Measurements from ENCODE around the gene RBM33. TPM values are rescaled to one million over a fixed set of nuclear protein-coding genes. Genes with fewer than 3 reads are reported as not detected.

RBM33 gene, protein sequence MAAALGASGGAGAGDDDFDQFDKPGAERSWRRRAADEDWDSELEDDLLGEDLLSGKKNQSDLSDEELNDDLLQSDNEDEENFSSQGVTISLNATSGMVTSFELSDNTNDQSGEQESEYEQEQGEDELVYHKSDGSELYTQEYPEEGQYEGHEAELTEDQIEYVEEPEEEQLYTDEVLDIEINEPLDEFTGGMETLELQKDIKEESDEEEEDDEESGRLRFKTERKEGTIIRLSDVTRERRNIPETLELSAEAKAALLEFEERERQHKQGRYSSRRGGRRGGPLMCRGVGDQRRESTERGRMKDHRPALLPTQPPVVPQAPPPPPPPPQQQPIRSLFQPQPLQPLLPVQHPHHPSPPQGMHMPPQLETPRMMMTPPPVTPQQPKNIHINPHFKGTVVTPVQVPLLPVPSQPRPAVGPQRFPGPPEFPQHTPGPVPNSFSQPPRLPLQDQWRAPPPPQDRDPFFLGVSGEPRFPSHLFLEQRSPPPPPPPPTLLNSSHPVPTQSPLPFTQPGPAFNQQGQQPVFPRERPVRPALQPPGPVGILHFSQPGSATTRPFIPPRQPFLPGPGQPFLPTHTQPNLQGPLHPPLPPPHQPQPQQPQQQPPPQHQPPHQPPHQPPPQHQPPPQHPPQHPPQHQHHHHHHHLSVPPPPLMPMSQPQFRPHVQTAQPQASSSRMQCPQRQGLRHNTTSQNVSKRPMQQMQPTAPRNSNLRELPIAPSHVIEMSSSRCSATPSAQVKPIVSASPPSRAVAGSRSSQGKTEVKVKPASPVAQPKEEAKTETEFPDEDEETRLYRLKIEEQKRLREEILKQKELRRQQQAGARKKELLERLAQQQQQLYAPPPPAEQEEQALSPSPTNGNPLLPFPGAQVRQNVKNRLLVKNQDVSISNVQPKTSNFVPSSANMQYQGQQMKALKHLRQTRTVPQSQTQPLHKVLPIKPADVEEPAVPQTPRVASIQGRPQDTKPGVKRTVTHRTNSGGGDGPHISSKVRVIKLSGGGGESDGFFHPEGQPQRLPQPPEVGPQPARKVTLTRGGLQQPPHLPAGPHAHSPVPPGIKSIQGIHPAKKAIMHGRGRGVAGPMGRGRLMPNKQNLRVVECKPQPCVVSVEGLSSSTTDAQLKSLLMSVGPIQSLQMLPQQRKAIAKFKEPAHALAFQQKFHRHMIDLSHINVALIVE
- 246 and 254 TPM in 2 replicates for total RNA-seq (2013; cell fraction: nucleolus; rRNA removed)
- 24.6 and 27.2 TPM in 2 replicates for total RNA-seq (2014; rRNA removed)
- total RNA-seq (2014; rRNA removed; fragmentation: Illumina TruSeq; extraction: Trizol) = 22.2 and 23.6 TPM in 2 replicates
- total RNA-seq (2021) = 62.0 and 67.2 TPM in 2 replicates
- 21.1 TPM for polyA plus RNA-seq (2011; ENCODE audit: low read depth)
- 17.4 and 22.6 TPM in 2 replicates for polyA plus RNA-seq (2011; rRNA removed)
- polyA plus RNA-seq (2011; cell fraction: cytosol; rRNA removed) = 12.2 and 15.6 TPM in 2 replicates
- 85.8 and 102 TPM in 2 replicates for polyA plus RNA-seq (2011; cell fraction: nucleus; rRNA removed)
- 30.2 and 32.3 TPM in 2 replicates for polyA plus RNA-seq (2012)
- 21.9 and 26.1 TPM in 2 replicates for polyA plus RNA-seq (2014; fragmentation: Illumina TruSeq; extraction: Trizol)
- 1 to 10 TPM; 4.7 to 5.6 TPM for polyA plus RNA-seq (2014; fragmentation: Nextera tagmentation; extraction: Ambion mirVana)
- 25.1 and 32.9 TPM in 2 replicates for polyA plus RNA-seq (2014; rRNA removed)
- 10 to 100 TPM; 55.5 to 60.3 TPM for polyA plus RNA-seq (2016; fragmentation: Nextera tagmentation; extraction: Ambion mirVana)
- polyA minus RNA-seq (2011; rRNA and poly(A)+ RNA removed) = 22.2 and 30.2 TPM in 2 replicates
- polyA minus RNA-seq (2011; cell fraction: cytosol; rRNA and poly(A)+ RNA removed) = 16.7 and 18.6 TPM in 2 replicates
- polyA minus RNA-seq (2011; cell fraction: nucleus; rRNA and poly(A)+ RNA removed) = 45.2 and 78.7 TPM in 2 replicates
- Bru-seq, nascent RNA = percentile 94 among the genes with signal in this experiment
- BruChase-seq, experiment 1, labeled RNA remaining after a 6-hour chase = percentile 93 among the genes with signal in this experiment
- BruChase-seq, experiment 2, labeled RNA remaining after a 2-hour chase = percentile 92 among the genes with signal in this experiment
- long read RNA-seq, experiment 1, transcript RBM33-201 (6 exons, 1,404 nt) = major isoform, 5 of 10 reads
- long read RNA-seq, experiment 1, partial matches to known transcripts = 1 of 10 reads
- long read RNA-seq, experiment 1, other reads (novel, unspliced or antisense) = 2 of 10 reads
- long read RNA-seq, experiment 2, transcript RBM33-201 (6 exons, 1,404 nt) = major isoform, 10 of 31 reads
- long read RNA-seq, experiment 2, partial matches to known transcripts = 2 of 31 reads
- long read RNA-seq, experiment 2, other reads (novel, unspliced or antisense) = 18 of 31 reads

DNA sequence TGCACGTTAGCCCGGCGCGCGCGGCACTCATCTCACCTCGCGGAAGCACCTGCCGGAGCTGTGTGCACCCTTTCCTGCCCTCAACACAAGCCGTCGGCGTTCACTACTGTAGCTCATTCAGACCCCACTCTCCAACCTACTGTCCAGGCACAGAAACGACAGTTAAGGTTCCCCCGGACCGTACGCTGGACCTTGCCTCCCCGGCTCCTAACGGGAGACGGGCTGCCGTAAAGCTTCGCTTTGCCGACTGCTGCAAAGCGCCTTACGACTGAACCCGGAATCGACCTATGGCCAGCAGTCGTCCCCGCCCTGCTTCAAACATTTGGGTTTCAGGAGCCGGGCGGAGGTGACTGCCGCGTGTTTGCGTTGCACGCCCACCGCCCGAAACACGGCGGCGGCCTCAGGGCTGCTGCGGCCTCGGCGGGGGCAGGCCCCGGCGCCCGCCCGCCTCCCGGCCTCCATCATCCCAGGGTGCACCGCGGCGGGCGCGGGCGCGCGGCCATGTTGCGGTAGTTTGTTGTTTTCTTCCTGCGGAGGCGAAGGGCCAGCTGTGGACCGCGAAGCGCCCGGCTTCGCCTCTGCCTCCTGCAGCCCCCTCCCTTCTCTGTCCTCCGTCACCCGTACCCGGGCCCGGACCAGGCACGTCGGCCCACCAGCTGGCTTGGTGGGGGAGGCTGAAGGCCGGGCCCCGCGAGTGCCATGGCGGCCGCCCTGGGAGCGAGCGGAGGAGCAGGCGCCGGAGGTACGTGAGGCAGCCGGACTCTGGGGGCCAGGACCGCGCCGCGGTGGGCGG, at the start of gene RBM33:
Gene RBM33, plus strand, starts transcription at position 484 of the 793 bp plus-strand sequence. Its CDS starts 216 bp downstream, at position 700.
- no peaks in the 10 kb centered on the region for H3K27me3 ChIP-seq (replicated peaks in 1 of 2; ENCODE audit: control insufficient read depth in 2 of 2, insufficient read depth in 2 of 2, low read length in 1 of 2)
- 1% methylated on average over 64 of the region's 85 CpGs for WGBS (ENCODE audit: insufficient coverage, insufficient replicate concordance, low lambda C conversion rate, missing lambda C conversion rate)
- H3K4me1 ChIP-seq (ENCODE audit: control insufficient read depth, insufficient read depth, low read length) = no peaks in the 10 kb centered on the region
- H3K9ac ChIP-seq (ENCODE audit: control insufficient read depth, insufficient read depth, low read length) = peak within 1 kb of the TSS; percentile 94
- FAIRE-seq (peak; percentile 59), ATAC-seq (peak; percentile 89), DNase-seq (ENCODE audit: low read depth, low spot score) (peak; percentile 41)
- ChIA-PET POLR2A (interaction anchor here (0.5 to 1.5 kb wide), 11 partner anchors 15 to 340 kb away, joined by 3 to 10 read pairs (median 5); no protein-coding TSS in a partner anchor), RAD21 (ENCODE audit: unreplicated experiment) (interaction anchor here (1.1 to 1.3 kb wide), 5 partner anchors 13 to 86 kb away, joined by 3 to 4 read pairs (median 3); no protein-coding TSS in a partner anchor), CTCF (interaction anchor here (0.7 to 1.2 kb wide), 4 partner anchors 12 to 124 kb away, joined by 3 to 4 read pairs (median 3); no protein-coding TSS in a partner anchor), SMC1A (ENCODE audit: uncharacterized antibody, unreplicated experiment) (interaction anchor here (0.8 to 1.5 kb wide), 4 partner anchors 13 to 78 kb away, joined by 3 to 4 read pairs (median 3); no protein-coding TSS in a partner anchor)
- peak within 1 kb of the TSS; percentile 72 for H3K4me2 ChIP-seq (ENCODE audit: control insufficient read depth, insufficient read depth)
- no TSS peak for BruUV-seq (replicated peaks)
- peaks cover 59% of the 10 kb centered on the region for H3K79me2 ChIP-seq (ENCODE audit: control insufficient read depth, insufficient read depth, low read length)
- H2AFZ ChIP-seq (ENCODE audit: control insufficient read depth, low read depth, low read length) = peak within 1 kb of the TSS; percentile 97
- H3K9me3 ChIP-seq (replicated peaks; ENCODE audit: control insufficient read depth, insufficient read depth, low read length) = peaks cover 27% of the 10 kb centered on the region
- peak within 1 kb of the TSS; percentile 80 for H3K4me3 ChIP-seq
- H3K36me3 ChIP-seq (ENCODE audit: control insufficient read depth in 2 of 2, insufficient read depth in 2 of 2, low read length in 1 of 2) = peaks cover 0 to 20% of the 10 kb centered on the region in 2 experiments; a peak in 2 of 4 replicates
- intact Hi-C loops (cut with micrococcal nuclease; ENCODE audit: unreplicated experiment) (loop anchor here (2.0 to 10.0 kb wide), 3 partner anchors 16 to 440 kb away; no protein-coding TSS in a partner anchor), in situ Hi-C loops (cut with MboI) (no loop called here)
- H4K20me1 ChIP-seq (ENCODE audit: control insufficient read depth, insufficient read depth) = no peaks in the 10 kb centered on the region
- peak within 1 kb of the TSS; percentile 96 for H3K27ac ChIP-seq (ENCODE audit: control insufficient read depth, insufficient read depth)
- TF ChIP-seq BCL11A (IDR thresholded peaks at IDR 0.05; ENCODE audit: low read depth, low read length) = no peak
- peak; percentile 57 to 85; a peak in 1 of 4 replicates for TF ChIP-seq BHLHE40 (IDR thresholded peaks at IDR 0.05; ENCODE audit: borderline replicate concordance in 1 of 2, low read depth in 2 of 2, low read length in 1 of 2)
- TF ChIP-seq, protein P1, sequence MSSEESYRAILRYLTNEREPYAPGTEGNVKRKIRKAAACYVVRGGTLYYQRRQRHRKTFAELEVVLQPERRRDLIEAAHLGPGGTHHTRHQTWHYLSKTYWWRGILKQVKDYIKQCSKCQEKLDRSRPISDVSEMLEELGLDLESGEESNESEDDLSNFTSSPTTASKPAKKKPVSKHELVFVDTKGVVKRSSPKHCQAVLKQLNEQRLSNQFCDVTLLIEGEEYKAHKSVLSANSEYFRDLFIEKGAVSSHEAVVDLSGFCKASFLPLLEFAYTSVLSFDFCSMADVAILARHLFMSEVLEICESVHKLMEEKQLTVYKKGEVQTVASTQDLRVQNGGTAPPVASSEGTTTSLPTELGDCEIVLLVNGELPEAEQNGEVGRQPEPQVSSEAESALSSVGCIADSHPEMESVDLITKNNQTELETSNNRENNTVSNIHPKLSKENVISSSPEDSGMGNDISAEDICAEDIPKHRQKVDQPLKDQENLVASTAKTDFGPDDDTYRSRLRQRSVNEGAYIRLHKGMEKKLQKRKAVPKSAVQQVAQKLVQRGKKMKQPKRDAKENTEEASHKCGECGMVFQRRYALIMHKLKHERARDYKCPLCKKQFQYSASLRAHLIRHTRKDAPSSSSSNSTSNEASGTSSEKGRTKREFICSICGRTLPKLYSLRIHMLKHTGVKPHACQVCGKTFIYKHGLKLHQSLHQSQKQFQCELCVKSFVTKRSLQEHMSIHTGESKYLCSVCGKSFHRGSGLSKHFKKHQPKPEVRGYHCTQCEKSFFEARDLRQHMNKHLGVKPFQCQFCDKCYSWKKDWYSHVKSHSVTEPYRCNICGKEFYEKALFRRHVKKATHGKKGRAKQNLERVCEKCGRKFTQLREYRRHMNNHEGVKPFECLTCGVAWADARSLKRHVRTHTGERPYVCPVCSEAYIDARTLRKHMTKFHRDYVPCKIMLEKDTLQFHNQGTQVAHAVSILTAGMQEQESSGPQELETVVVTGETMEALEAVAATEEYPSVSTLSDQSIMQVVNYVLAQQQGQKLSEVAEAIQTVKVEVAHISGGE (CRISPR knock-in tag; IDR thresholded peaks at IDR 0.05) = no peak
- peak; percentile 72 for TF ChIP-seq SMARCA5 (IDR thresholded peaks at IDR 0.05)
- TF ChIP-seq CREM (IDR thresholded peaks at IDR 0.05; ENCODE audit: low read depth) = peak; percentile 46; the same call in 1 of the 2 replicates
